Glomerular visceral epithelial cell (primary cell): ENCODE results near the gene MAPK12.

ENCODE experiments used
- DNase-seq: peaks from one replicate; pipeline ENCODE4 v3.0.0-alpha.2; 2016; ENCODE audit errors: extremely low spot score

Gene MAPK12

DNA sequence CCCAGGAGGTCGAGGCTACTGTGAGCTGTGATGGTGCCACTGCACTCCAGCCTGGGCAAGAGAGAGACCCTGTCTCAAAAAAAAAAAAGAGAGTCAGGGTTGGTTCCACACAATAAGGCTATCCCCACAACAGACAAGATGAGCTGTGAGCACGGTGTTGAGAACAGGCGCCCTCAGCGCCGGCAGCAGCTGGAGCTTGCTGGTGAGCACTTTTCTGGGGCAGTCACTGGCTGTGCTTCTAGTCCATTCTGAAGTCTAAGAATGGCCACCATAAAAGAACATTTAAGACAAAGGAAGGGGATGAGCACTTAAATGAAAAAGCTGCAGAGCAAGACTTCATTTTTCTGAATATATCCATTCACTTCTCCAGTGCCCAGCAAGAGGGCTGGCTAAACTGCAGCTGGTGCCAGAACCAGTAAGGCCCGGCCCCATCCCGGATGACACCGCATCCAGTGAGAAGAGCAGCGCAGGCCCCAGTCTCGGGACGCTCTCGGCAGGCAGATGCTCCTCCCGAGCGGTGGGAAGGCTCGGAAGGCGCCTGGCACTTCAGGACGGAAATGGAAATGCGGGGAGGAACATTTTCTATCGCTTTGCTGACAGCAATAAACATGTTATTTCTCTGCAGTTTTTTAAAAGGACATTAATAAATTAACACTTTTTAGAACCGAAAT is 28.9 kb downstream of the MAPK12 start:
- no peak for DNase-seq

DNA sequence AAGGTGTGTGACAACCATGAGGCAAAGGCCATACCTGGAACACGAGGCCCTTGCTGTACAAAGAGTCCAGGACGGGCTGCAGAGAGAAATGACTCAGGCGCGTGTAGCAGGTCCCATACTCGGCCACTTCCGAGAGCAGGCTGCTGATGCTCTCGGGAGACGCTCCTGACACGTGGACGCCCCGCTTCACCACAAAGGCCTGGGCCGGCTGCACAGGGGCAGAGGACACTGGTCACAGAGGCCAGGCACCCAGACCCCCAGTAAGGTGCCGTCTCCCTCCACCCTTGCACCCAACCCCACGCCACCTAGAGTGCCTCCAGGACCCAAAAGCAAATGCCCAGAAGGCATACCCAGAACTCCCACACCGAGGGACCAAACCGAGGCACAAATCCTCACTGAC is 32.1 kb downstream of the MAPK12 start:
- no peak for DNase-seq

DNA sequence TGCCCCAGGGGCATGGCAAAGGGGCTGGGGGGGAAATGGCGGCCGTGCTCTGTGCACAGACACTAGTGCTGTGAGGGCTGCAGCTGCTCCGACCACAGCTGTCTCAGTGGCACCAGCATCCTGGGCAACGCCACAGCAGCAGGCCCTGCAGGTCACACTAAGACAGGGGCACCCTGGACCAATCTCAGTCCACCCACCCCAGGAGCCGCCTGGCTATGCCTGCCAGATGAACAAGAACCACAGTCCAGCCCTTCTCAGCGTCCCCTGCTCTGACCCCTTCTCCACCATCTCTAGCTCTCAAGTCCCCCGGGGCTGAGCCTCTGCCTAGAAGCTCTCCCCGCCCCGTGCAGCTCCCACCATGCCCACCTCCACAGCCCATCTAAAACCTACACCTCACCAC is 33.1 kb downstream of the MAPK12 start:
- DNase-seq = no peak

DNA sequence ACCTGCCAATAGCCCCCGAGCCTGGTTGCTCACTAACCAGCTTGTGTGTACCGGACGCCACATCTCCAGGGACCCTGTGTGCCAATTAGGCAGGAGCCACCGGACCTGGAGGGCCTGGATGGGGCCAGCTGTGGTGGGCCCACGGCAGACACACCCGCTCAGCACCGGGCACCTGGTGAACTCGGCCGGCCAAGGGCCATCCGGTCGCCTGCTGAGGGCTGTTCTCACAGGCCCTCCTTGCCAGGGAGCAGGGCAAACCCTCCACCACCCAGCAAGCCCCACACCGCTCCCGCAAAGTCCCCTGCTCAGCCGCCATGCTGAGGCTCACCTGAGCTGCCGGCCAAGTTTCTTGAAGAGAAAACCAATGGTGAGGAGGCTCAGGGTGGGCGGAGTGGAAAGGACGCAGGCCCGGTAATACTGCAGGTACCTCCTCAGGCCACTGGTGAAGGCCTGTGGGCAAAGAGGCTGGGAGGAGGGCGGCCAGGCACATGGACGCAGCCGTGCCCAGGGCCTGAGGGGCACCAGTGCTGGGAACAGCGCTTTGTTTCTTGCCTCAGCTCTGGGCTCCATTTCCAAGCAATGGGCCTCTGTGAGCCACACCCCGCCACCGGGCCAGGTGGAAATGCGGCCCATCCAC is 33.8 kb downstream of the MAPK12 start:
- DNase-seq = no peak

DNA sequence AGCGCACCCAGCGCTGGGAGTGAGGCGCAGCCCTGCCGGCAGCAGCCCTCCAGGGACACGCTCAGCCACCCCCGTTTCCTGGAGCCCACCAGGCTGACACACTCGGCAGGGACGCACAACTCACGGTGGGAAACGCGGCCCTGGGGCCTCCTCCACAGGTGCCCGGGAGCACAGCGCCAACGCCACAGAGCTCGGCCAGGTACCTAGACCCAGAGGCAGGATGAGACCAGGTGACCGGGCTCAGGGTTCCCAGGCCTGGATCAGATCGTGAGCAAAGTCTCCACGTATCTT is 34.7 kb downstream of the MAPK12 start:
- DNase-seq = no peak

DNA sequence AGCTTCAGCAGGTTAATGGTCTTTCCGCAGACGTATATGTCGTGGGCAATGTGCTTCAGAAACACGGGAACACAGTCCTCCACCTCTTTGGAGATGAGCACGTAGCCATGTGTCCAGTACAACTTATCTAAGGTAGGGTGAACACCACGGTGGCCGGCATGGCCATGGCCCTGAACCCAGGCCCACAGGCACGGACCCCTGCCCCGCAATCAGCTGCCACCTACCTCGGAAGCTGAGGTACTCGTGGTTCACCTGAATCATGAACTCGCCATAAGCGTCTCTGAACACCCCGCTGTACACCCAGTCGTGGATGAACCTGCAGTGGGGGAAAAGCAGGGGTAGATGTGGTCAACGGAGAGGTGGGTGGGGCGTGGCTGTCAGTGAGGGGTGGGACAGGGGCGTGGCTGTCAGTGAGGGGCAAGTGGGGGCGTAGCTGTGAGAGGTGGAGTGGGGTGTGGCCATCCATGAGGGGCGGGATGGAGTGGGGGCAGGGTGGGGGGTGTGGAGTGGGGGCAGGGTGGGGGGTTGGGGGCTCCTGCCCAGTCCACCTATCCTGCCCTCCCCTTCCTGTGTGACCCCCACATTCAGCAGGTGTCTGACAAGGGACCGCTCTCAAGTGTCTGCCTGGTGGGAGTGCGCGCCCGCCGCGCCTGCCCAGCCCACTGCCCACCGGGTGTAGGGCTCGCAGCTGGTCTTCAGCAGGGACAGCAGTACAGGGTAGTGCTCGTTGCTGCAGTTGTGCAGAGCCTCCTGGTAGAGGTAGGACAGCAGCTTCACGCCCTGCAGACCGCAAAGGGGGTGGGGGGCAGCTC is 35.2 kb downstream of the MAPK12 start:
- no peak for DNase-seq

DNA sequence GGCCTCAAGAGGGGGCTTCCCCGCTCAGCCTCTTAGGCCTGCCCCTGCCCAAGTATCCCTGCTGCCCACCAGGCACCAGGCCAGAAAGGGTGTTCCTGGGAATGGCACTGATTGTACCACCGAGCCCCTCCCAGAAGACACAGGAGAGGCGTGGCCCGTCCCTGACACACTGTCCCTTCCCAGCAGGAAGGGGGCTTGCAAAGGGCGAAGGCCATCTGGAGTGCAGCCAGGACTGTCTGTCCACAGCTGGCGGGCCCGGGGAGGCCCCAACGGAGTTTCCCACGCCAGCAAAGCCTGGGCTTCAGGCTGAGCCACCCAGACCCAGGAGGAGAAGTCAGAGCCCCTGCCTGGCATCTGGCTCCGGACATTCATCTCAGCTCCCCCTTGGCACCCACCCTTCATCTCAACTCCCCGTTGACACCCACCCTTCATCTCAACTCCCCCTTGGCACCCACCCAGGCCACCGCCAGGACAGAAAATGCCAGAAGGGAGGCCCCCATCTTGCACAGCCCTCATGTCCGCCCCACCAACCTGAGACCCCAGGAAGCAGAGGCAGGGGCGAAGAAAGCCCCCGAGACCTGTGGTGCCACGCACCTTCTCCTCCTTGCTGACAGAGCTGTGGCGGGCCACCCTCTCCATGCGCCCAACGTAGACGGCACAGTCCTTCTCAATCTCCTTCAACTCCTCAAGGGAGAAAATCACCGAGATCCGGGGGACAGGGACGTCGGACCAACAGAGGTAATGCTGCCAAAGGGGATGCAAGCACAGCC is 36.1 kb downstream of the MAPK12 start:
- DNase-seq = no peak

DNA sequence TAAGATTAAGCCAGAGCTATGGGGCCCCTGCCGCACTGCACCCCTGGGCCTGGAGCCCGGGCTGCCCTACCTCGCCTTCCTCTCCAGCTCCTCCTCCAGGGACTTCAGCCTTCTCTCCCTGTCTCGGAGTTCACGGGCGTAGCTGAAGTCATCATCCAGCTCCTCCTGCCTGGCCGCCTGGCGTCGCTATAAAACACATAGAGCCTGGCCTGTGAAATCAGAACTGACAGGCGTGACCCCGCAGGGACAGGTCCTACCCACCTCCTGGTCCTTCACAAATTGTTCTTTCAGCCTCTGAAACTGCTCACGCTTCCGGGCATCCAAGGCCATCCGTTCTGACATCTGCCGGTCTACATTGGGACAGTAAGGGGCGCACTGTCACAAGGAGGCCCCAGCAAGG is 37.4 kb downstream of the MAPK12 start:
- no peak for DNase-seq

DNA sequence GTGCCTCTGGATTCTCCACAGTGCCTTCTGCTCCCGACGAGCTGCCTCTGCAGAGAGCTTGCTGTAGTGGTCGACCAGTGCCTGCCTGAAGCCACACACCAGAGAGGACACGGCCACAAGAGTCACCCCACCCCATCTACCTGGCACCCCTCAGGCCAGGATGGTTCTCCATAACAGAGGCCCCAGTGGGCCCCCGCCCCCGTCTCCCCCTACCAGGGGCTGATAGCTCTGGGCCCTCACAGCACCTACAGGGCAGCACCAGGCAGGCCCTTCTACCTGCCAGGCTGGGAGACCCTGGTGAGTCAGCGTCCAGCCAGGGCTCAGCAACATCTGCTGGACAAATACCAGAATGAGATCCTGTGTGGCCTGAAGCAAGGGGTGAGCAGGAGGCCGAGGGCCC is 39.0 kb downstream of the MAPK12 start:
- DNase-seq = no peak

DNA sequence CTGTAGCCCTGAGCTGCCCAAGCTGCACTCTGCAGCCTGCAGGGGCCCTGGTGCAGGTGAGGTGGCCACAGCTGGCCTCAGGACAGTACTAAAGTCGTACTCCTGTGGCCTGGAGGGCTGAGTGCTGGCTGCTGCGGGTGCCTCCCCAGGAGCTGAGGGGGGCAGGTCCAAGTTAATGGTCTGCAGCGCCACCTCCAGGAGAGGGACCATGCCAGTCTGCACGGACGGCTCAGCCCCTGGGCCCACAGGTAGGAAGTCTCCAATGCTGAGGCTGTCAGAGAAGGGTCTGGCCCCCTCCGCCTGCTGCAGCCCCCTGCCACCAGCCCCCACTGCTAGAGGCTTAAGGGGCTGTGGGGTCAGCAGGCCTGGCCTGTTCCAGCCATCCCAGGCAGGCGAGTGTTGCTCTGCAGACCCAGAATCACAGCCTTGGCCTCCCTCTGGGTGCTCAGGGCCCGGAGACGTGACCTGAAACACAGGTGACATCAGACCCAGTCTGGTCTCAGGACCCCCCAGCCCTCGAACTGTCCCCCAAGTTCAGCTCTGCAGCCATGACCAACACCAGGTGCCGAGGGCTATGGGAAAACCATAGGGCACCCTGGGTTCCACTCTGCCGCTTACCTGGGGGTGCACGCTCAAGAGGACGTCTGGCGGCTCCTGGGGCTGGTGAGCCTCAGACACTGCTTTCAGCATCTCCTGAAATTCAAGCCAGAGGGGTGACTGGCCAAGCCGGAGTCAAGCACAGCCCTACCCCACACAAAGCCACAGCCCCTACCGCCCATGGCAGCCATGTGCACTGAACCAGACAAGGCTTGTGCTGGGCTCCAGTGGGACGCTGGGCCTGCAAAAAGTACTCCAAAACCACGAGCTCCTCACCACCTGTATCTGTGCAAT is 39.8 kb downstream of the MAPK12 start:
- no peak for DNase-seq

DNA sequence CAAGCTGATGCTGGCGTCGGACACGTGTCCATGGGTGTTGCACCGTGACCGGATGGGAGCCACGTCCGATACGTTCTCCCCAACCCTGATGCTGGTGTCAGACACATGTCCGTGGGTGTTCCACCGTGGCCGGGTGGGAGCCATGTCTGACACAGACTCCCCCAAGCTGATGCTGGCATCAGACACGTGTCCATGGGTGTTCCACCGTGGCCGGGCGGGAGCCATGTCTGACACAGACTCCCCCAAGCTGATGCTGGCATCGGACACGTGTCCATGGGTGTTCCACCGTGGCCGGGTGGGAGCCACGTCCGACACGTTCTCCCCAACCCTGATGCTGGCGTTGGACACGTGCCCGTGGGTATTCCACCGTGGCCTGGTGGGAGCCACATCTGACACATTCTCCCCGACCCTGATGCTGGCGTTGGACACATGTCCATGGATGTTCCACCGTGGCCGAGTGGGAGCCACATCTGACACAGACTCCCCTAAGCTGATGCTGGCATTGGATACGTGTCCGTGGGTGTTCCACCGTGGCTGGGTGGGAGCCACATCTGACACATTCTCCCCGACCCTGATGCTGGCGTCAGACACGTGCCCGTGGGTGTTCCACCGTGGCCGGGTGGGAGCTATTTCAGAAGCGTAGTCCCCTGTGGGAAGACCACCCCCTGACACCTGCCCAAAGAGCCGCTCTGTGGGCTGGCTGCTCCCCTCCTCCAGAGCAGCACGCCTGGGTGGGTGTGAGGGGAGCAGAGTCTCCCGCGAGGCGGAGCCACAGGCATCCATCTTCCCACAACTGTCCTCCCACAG is 40.7 kb downstream of the MAPK12 start:
- no peak for DNase-seq

DNA sequence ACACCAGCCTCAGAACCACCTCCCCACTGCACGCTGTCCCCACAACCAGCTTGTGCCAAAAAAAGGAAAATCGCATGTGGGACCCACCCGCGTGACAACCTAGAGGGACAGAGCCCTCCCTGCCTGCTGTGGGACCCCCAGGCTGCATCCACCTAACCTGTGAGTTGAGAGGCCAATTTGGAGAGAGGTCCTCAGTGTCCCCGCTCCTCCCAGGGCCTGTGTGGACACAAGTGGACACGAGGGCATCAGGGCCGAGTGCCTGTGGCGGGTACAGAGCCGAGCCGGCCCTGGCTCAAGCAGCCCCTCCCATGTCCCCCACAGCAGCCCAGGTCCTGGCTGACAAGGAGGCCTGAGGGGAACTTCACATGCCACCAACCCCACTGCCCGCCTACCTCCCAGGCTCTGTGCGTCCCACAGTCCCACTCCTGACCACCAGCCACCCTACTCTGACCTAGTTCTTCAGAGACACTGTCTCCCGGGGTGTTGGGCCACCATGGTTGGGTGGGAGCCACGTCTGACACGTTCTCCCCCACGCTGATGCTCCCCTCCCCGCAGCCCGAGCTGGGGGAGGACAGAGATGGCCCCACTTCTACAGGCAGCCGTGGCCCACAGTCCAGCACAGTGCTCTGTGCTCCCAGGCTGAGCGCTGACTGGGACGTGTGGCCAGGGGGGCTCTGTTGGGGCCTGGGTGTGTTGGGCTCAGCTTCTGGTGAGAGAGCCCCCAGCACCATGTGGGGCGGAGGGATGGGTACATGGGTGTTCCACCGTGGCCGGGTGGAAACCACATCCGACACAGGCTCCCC is 41.5 kb downstream of the MAPK12 start:
- DNase-seq = no peak

DNA sequence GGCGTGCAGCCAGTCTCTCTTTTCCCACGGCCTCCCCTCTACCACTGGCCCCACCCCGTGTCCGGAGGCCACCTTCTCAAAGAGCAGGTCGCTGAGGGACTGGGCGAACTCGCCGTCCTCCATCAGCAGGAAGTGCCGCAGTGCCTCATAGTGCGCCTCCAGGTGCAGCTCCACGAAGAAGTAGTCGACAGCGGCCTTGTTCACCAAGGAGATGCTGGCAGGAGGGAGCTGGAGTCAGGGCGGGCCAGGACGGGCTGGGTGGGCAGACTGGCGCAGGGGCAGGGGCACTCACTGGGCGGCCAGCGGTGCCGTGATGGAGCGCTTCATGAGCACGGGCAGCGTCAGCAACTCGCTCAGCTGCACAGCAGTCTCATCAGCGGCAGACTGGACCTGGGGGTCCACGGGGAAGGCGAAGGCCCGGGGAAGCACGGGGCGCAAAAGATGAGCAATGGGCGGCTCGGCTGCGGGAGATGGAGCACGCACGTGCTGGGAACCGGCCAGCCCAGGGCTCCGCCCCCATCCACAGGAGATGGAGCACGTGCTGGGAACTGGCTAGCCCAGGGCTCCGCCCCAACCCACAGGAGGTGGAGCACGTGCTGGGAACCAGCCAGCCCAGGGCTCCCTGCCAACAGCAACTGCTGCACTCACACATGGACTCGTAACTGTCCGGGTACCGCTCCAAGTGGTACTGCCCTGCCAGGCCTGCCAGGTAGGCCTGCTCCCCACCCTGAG is 42.3 kb downstream of the MAPK12 start:
- peak; percentile 55 for DNase-seq

DNA sequence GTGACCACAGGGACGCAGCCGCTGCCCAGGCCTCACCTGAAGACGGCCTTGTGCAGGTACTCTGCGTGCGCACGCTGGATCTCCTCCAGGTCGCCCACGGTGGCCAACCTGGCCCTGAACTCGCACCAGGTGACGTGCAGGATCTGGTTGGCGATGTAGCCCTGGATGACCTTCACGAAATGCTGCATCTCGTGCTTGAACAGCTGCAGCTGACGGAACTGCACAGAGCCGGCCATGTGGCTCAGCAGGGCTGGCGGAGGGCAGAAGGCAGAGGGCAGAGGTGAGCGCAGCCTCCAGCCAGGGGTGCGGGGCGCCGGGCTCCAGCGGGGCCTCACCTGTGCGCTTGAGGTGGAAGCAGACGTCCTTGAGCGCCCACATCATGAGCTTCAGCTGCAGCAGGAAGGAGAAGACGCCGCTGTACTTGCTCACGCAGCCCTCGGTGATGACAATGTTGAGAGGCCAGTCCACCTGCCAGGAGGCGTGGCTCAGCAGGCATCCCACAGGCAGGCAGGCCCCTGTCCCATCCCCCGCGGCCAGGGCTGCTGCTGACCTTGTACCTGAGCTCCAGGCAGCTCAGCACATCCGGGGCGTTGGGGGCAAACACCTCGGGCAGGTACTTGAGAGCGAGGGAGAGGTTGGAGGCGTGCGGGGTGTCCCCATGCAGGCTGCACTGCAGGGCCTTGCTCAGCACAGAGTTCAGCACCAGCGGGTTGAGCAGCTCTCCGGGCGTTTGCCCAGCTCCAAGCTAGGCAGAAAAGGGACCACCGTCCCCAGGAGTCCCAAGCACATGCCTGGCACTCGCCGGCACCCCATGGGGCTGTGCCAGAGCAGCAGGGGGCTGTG is 43.1 kb downstream of the MAPK12 start:
- DNase-seq = no peak

DNA sequence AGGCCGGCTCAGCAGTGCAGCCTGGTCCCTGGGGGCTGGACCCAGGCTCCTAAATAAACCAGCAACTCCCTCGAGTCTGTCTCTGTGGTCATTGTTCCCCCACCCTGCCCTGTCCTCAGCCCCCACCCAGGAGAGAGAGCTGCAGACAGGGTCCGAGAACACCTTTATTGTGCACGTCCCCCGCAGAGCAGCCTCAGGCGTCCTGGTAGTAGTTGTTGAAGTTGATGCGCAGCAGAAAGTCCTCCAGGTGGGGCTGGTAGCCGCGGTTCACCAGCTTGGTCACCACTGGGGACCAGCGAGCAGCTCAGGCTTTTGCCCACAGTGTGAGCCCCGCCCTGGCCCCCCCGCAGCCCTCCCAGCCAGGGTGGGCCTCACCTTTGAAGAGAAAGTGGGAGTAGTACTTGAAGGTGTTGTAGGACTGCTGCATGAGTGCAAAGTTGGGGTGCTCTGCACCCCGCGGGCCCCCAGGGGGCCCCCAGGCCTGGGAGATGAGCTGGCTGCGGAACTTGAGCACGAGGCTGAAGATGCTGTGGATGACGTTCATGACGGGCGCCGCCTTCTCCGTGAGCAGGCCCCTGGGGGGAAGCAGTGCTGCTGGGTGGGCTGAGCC is 43.8 kb downstream of the MAPK12 start:
- DNase-seq = no peak

DNA sequence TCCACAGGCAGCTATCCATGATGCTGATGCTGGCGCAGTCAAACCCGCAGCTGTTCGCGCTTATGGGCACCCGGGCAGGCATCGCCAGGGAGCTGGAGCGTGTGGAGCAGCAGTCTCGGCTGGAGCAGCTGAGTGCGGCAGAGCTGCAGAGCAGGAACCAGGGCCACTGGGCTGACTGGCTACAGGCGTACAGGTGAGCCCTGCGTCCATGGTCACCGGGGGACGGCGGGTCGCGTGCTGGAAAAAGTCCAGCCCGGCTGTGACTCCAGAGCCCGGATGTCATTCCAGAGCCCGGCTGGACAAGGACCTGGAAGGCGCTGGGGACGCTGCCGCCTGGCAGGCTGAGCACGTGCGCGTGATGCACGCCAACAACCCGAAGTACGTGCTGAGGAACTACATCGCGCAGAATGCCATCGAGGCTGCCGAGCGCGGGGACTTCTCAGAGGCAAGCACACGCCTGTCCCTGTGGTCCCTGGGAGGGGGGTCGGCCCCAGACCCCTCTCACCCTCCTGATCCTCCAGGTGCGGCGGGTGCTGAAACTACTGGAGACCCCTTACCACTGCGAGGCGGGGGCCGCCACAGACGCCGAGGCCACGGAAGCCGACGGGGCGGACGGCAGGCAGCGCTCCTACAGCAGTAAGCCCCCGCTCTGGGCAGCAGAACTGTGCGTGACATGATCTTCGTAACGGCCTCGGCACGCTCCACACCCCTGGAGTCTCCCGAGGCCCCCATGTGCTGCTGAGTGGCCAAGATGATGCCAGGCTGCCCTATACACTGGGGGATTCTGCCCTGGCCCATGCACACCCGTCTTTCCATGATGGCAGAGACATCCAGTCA is 44.6 kb downstream of the MAPK12 start:
- no peak for DNase-seq
